Measurements from ENCODE around the gene XPO6.

- TF ChIP-seq CTCF (IDR thresholded peaks at IDR 0.05) = no peak
- TF ChIP-seq POLR2A (IDR thresholded peaks at IDR 0.05) = no peak
These were observed 127.6 kb downstream of the XPO6 start for GRCh38 chr16:28084209-28084608.

Data from testis (tissue), 2 donors.